A549 (cell line): ENCODE results near the gene GAL3ST3. TPM values are rescaled to one million over a fixed set of nuclear protein-coding genes. Genes with fewer than 3 reads are reported as not detected.
A peak's percentile ranks its signal among the peaks of the same experiment; 100 is the strongest.

ENCODE experiments used
- ATAC-seq, 2 experiments: fragments of 200-7000 bp in 1 of 2; fragments of >200 bp in 1 of 2; cut with Nextera tagmentation in 1 of 2; cut with Tn5 transposase in 1 of 2; 3 replicates each; pipeline versions ENCODE4 v1.8.0 to v1.9.1; 2018 to 2020; ENCODE audit warnings: mild to moderate bottlenecking in 1 of 2, moderate library complexity in 1 of 2
- CTCF ChIA-PET: fragments of 300-600 bp; sonication (Branson Sonifier 250); formaldehyde crosslinking; extraction: SDS; loops from one replicate; lab custom pipeline; 2021; ENCODE audit warnings: antibody characterized with exemption, inconsistent platforms; lab: Yijun Ruan, JAX
- POLR2A ChIA-PET: fragments of 350-600 bp; formaldehyde crosslinking; extraction: SDS; loops from one replicate; lab custom pipeline; 2021; ENCODE audit warnings: antibody characterized with exemption, inconsistent platforms; lab: Yijun Ruan, JAX
- DNase-seq, 2 experiments: peaks; one replicate each; pipeline versions ENCODE4 v3.0.0 to v3.0.0-alpha.2; 2011 to 2016; ENCODE audit warnings: low read depth in 1 of 2, low spot score in 1 of 2
- FAIRE-seq: peaks from 2 replicates; lab custom pipeline; 2011; peaks lifted over from hg19 to GRCh38; lab: Jason Lieb, UNC
- H3K27ac ChIP-seq, 2 experiments: fragments of >200 bp; sonication (Bioruptor Twin); formaldehyde crosslinking; 3 replicates each; pipeline ENCODE4 v1.5.1; 2016 to 2017
- H3K4me1 ChIP-seq: fragments of >200 bp; sonication (Bioruptor Twin); formaldehyde crosslinking; 3 replicates; pipeline ENCODE4 v1.6.1; 2016
- H3K4me2 ChIP-seq: fragments of >200 bp; sonication (Bioruptor Twin); formaldehyde crosslinking; 3 replicates; pipeline ENCODE4 v1.6.1; 2016
- H3K4me3 ChIP-seq: fragments of >200 bp; sonication (Bioruptor Twin); formaldehyde crosslinking; 3 replicates; pipeline ENCODE4 v1.5.1; 2016
- H3K9me3 ChIP-seq: fragments of >200 bp; sonication (Bioruptor Twin); formaldehyde crosslinking; 3 replicates; pipeline ENCODE4 v1.6.1; 2016
- ATOH8 ChIP-seq: fragments of 250-450 bp; sonication (Bioruptor Pico); IDR thresholded peaks from 2 replicates; pipeline ENCODE4 v1.5.0; 2020; ENCODE audit warnings: low read depth, mild to moderate bottlenecking, moderate library complexity
- BCL3 ChIP-seq: fragments of >200 bp; sonication (Bioruptor Twin); formaldehyde crosslinking; IDR thresholded peaks from 3 replicates; pipeline ENCODE4 v1.6.1; 2016
- BHLHE40 ChIP-seq: IDR thresholded peaks from 2 replicates; pipeline ENCODE4 v1.6.1; 2012; ENCODE audit warnings: low read depth, low read length, inconsistent platforms
- CBX8 ChIP-seq: fragments of 200-600 bp; sonication (generic); IDR thresholded peaks from 2 replicates; pipeline ENCODE4 v1.6.1; 2016
- EHF ChIP-seq: fragments of 250-450 bp; sonication (Bioruptor Pico); IDR thresholded peaks from 2 replicates; pipeline ENCODE4 v1.5.0; 2020; ENCODE audit warnings: mild to moderate bottlenecking
- ELK1 ChIP-seq: fragments of 150-350 bp; IDR thresholded peaks from 2 replicates; pipeline ENCODE4 v1.6.1; 2014; ENCODE audit warnings: low read depth, mild to moderate bottlenecking, low read length
- FOSL2 ChIP-seq, 2 experiments: fragments of 450-650 bp in 1 of 2; fragments of >200 bp in 1 of 2; sonication (Bioruptor Twin) in 1 of 2; formaldehyde crosslinking; IDR thresholded peaks; 2 replicates each; pipeline versions ENCODE4 v1.5.0 to v1.6.1; 2016 to 2020; ENCODE audit warnings: mild to moderate bottlenecking in 1 of 2, moderate library complexity in 1 of 2
- HDAC2 ChIP-seq: fragments of 200-600 bp; sonication (generic); IDR thresholded peaks from 2 replicates; pipeline ENCODE4 v1.6.1; 2016
- HES2 ChIP-seq: fragments of >200 bp; sonication (Bioruptor Twin); formaldehyde crosslinking; IDR thresholded peaks from 2 replicates; pipeline ENCODE4 v1.6.1; 2016
- HEYL ChIP-seq: fragments of 250-450 bp; sonication (Bioruptor Pico); IDR thresholded peaks from 2 replicates; pipeline ENCODE4 v1.8.0; 2021; ENCODE audit warnings: mild to moderate bottlenecking, moderate library complexity
- HOXB13 ChIP-seq: fragments of 250-450 bp; sonication (Bioruptor Pico); IDR thresholded peaks from 2 replicates; pipeline ENCODE4 v1.5.0; 2020; ENCODE audit warnings: low read depth, mild to moderate bottlenecking, moderate library complexity
- HOXB5 ChIP-seq: fragments of 250-450 bp; sonication (Bioruptor Pico); IDR thresholded peaks from 2 replicates; pipeline ENCODE4 v1.5.0; 2020; ENCODE audit warnings: mild to moderate bottlenecking, moderate library complexity
- MAX ChIP-seq: IDR thresholded peaks from 2 replicates; pipeline ENCODE4 v1.6.1; 2012
- NFE2L2 ChIP-seq: fragments of 150-350 bp; conservative IDR thresholded peaks from 2 replicates; pipeline ENCODE4 v1.6.1; 2014; ENCODE audit warnings: low read length
- NPAS2 ChIP-seq: fragments of 250-450 bp; sonication (Bioruptor Pico); IDR thresholded peaks from 2 replicates; pipeline ENCODE4 v1.8.0; 2022; ENCODE audit warnings: mild to moderate bottlenecking, moderate library complexity, borderline replicate concordance
- PHF8 ChIP-seq: fragments of 200-600 bp; sonication (generic); IDR thresholded peaks from 2 replicates; pipeline ENCODE4 v1.6.1; 2016; ENCODE audit warnings: low read depth, mild to moderate bottlenecking, antibody characterized with exemption, moderate library complexity, borderline replicate concordance
- POLR2A ChIP-seq: IDR thresholded peaks from 2 replicates; pipeline ENCODE4 v1.6.1; 2012; ENCODE audit warnings: mild to moderate bottlenecking, low read length
- RAD21 ChIP-seq, 2 experiments: fragments of >200 bp in 1 of 2; sonication (Bioruptor Twin) in 1 of 2; formaldehyde crosslinking in 1 of 2; IDR thresholded peaks in 1 of 2; conservative IDR thresholded peaks in 1 of 2; 2 replicates in 1 of 2; 3 replicates in 1 of 2; pipeline ENCODE4 v1.6.1; 2012 to 2018; ENCODE audit warnings: inconsistent platforms in 1 of 2
- RFX5 ChIP-seq: fragments of 450-650 bp; IDR thresholded peaks from 2 replicates; pipeline ENCODE4 v1.7.1; 2014; ENCODE audit warnings: antibody characterized with exemption, mild to moderate bottlenecking, moderate library complexity
- RNF2 ChIP-seq: fragments of 200-600 bp; sonication (generic); IDR thresholded peaks from 2 replicates; pipeline ENCODE4 v1.6.1; 2016; ENCODE audit warnings: low read depth, mild to moderate bottlenecking, antibody characterized with exemption, moderate library complexity, borderline replicate concordance
- SREBF2 ChIP-seq: fragments of 450-650 bp; IDR thresholded peaks from 2 replicates; pipeline ENCODE4 v1.6.1; 2014; ENCODE audit warnings: mild to moderate bottlenecking, moderate library complexity
- TFCP2L1 ChIP-seq: fragments of 250-450 bp; sonication (Bioruptor Pico); IDR thresholded peaks from 2 replicates; pipeline ENCODE4 v1.5.0; 2021; ENCODE audit warnings: mild to moderate bottlenecking
- TP53 ChIP-seq: fragments of 250-450 bp; sonication (Bioruptor Pico); IDR thresholded peaks from 2 replicates; pipeline ENCODE4 v1.5.0; 2021; ENCODE audit warnings: mild to moderate bottlenecking, moderate library complexity
- ZC3H11A ChIP-seq: fragments of 450-650 bp; IDR thresholded peaks from 2 replicates; pipeline ENCODE4 v1.6.1; 2014; ENCODE audit warnings: antibody characterized with exemption, mild to moderate bottlenecking
- WGBS: methylation state at CpG from one replicate; pipeline ENCODE4 v1.1.6; 2017; ENCODE audit errors: missing lambda C conversion rate; 5-methylcytosine and 5-hydroxymethylcytosine counted together
- polyA plus RNA-seq, 4 experiments: library from polyadenylated mRNA; depleted of rRNA in 3 of 4; stranded (reverse); fragments of >200 nt; fragmentation: RNase III in 1 of 4; extraction: RNeasy Plus Mini Kit Qiagen cat#74134 plus additional on column Dnase treatment in 1 of 4; gene quantifications; 2 replicates in 3 of 4; 3 replicates in 1 of 4; pipeline ENCODE4 v1.2.3, GENCODE V29; 2011 to 2017
- TF ChIP-seq, protein P1 (sequence below): fragments of >200 bp; sonication (Bioruptor Twin); formaldehyde crosslinking; IDR thresholded peaks from 3 replicates; pipeline ENCODE4 v1.5.1; 2016

The GAL3ST3 gene
- polyA plus RNA-seq, 2 of the 4 experiments (the other 2 are of a cell fraction), result not detected

DNA sequence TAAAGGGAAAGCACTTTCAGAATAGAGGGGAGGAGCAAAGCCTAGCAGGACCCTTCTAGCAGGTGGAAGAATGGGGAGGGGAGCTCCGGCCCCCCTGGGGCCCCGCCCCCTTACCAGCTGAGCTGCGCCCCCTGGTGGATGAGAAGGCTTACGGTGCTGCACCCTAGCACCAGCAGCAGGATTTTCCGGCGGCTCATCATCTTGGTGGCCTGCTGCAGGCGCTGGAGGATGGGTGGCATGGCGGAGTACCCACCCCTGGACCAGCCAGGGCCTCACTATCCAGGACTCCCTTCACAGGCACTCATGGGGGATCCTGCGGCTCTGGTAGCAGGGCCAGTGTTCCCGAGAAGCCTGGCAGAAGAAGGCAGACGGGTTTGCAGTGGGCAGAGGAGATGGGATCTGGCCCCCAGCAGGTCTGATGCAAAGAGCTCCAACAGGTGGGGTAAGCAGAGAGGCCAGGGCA, 3.8 kb downstream of the GAL3ST3 start (continued):
- TF ChIP-seq, protein P1, sequence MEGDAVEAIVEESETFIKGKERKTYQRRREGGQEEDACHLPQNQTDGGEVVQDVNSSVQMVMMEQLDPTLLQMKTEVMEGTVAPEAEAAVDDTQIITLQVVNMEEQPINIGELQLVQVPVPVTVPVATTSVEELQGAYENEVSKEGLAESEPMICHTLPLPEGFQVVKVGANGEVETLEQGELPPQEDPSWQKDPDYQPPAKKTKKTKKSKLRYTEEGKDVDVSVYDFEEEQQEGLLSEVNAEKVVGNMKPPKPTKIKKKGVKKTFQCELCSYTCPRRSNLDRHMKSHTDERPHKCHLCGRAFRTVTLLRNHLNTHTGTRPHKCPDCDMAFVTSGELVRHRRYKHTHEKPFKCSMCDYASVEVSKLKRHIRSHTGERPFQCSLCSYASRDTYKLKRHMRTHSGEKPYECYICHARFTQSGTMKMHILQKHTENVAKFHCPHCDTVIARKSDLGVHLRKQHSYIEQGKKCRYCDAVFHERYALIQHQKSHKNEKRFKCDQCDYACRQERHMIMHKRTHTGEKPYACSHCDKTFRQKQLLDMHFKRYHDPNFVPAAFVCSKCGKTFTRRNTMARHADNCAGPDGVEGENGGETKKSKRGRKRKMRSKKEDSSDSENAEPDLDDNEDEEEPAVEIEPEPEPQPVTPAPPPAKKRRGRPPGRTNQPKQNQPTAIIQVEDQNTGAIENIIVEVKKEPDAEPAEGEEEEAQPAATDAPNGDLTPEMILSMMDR, result peak; percentile 88
- TF ChIP-seq RNF2, result no peak

DNA sequence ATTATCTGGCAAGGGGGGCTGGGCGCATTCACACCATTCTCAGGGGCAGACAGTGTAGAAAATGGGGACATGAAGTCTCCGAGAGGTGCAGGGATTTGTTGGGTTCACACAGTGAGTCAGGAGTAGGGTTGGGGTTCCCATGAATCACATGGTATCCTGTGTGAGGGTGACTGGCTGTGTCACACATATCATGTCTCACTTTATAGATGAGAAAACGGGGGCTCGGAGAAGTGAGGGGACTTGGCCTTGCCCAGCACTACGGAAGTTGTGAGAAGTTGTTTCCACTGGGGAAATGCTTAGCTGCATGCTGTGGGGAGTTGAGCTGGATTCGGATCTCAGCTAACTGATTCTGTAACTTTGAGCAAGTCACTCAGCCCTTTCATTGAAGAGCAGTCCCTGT, 4.2 kb downstream of the GAL3ST3 start:
- FAIRE-seq, result no peak
- Histone ChIP-seq H3K4me2 (peak overlapping the region; percentile 59), H3K9me3 (no peaks in the 10 kb centered on the region), H3K4me1 (peaks cover 9% of the 10 kb centered on the region; the same call in 1 of the 3 replicates), H3K4me3 (no peak overlapping the region), H3K27ac (no peak overlapping the region; a peak in 1 of 6 replicates)
- WGBS, result 14% methylated on average over 6 of the region's 6 CpGs
- peak; percentile 4 to 30; a peak in 5 of 6 replicates for ATAC-seq
- TF ChIP-seq SREBF2, result no peak
- no peak for TF ChIP-seq NFE2L2
- no peak for TF ChIP-seq BHLHE40
- no peak for TF ChIP-seq FOSL2 (IDR thresholded peaks at IDR 0.05)
- TF ChIP-seq FOSL2 (CRISPR knock-in tag; IDR thresholded peaks at IDR 0.05), result no peak
- TF ChIP-seq HOXB5, result no peak
- TF ChIP-seq EHF, result no peak
- no peak for TF ChIP-seq HES2
- no peak for TF ChIP-seq HEYL (CRISPR knock-in tag)
- no peak for TF ChIP-seq PHF8
- no peak for TF ChIP-seq ZC3H11A
- DNase-seq, result no peak
- POLR2A ChIA-PET, result interaction anchor here (0.6 to 1.2 kb wide), 2 partner anchors 22 to 26 kb away, joined by 3 to 4 read pairs; no protein-coding TSS in a partner anchor
- CTCF ChIA-PET, result interaction anchor here (0.6 to 15.8 kb wide), 39 partner anchors 9 to 1070 kb away, joined by 3 to 188 read pairs (median 5); partner anchors contain the start of genes BANF1, CATSPER1, CST6 and FIBP

GRCh38 chr11:66042996-66043906, 5.7 kb downstream of the GAL3ST3 start:
- Histone ChIP-seq H3K9me3 (no peaks in the 10 kb centered on the region), H3K4me2 (no peak overlapping the region), H3K4me3 (no peak overlapping the region), H3K27ac (no peak overlapping the region), H3K4me1 (peaks cover 9% of the 10 kb centered on the region; the same call in 1 of the 3 replicates)
- 94% methylated on average over 86 of the region's 88 CpGs for WGBS
- no peak for DNase-seq
- no peak for ATAC-seq
- FAIRE-seq, result no peak
- TF ChIP-seq ELK1, result no peak
- no peak for TF ChIP-seq POLR2A
- TF ChIP-seq, protein P1, result no peak
- TF ChIP-seq BCL3, result no peak
- TF ChIP-seq TFCP2L1, result no peak
- TF ChIP-seq TP53 (CRISPR knock-in tag), result no peak
- no peak for TF ChIP-seq HDAC2
- no peak for TF ChIP-seq ATOH8 (CRISPR knock-in tag)
- TF ChIP-seq RAD21 (conservative IDR thresholded peaks at IDR 0.05 in 1 of 2, IDR thresholded peaks at IDR 0.05 in 1 of 2), result no peak
- TF ChIP-seq ZC3H11A, result no peak
- TF ChIP-seq NPAS2, result no peak
- TF ChIP-seq HOXB13 (CRISPR knock-in tag), result no peak
- no peak for TF ChIP-seq MAX
- TF ChIP-seq CBX8, result no peak
- no peak for TF ChIP-seq RFX5
- CTCF ChIA-PET, result interaction anchor here (0.7 to 15.8 kb wide), 12 partner anchors 8 to 380 kb away, joined by 3 to 188 read pairs (median 4); partner anchors contain the start of genes CATSPER1 and SF3B2
- POLR2A ChIA-PET, result no interaction called here
